ENCODE results near the gene PATJ.

The PATJ gene

GRCh38 chr1:62062087-62062486 is 319.8 kb downstream of the PATJ start:
- no peak for DNase-seq
- intact Hi-C loops (cut with DNase I): no loop called here

- DNase-seq: peak in 9 of 42 donors; percentile 7 to 60 (median 26)
These were observed 322.6 kb downstream of the PATJ start for GRCh38 chr1:62064829-62065407.

GRCh38 chr1:62066713-62067112 is 324.4 kb downstream of the PATJ start:
- no peak for DNase-seq
- intact Hi-C loops (cut with DNase I): no loop called here

More at GRCh38 chr1:62064829-62065407, 322.6 kb downstream of the PATJ start:
- intact Hi-C loops (cut with DNase I): no loop called here

GRCh38 chr1:62068416-62068843 is 326.1 kb downstream of the PATJ start:
- intact Hi-C loops (cut with DNase I): no loop called here
- no peak for DNase-seq

DNA sequence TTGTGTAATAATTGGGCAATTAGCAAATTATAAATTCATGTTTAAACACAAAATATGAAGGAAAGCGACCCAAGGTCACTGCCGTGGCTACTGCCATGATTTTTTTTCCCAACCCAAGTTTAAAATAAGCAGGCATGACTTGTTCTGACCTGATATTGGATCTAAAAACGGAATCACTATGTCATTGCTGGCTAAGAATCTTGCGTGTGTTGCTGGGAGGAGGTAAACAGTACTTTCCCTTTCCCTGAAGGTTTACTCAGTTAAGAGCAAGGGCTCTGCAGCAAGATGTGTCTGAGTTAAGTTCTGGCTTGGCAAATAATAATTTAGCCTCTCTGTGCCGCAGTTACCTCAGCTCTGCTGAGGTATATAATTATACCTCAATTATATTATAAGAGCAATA is 326.7 kb downstream of the PATJ start:
- no peak for DNase-seq
- intact Hi-C loops (cut with DNase I): no loop called here

- intact Hi-C loops (cut with DNase I): no loop called here
- DNase-seq: peak in 11 of 42 donors; percentile 4 to 49 (median 23)
These were observed 328.2 kb downstream of the PATJ start for GRCh38 chr1:62070384-62071011.

DNA sequence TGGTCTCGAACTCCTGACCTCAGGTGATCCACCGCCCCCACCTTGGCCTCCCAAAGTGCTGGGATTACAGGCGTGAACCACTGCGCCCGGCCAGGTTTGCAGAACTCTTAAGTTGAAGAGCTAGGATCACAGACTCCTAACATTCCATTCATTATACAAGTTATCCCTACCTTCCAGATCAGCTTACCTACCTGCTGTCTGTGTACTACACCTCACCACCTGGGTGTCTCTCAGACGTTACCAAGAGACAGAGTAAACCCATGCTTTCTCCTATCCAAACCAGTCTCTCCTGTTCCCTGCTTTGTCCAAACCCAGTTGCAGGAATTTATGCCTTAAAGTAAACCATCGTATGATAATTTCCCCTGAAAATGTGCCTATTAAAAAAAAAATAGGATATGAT is 329.4 kb downstream of the PATJ start:
- DNase-seq: no peak
- intact Hi-C loops (cut with DNase I): no loop called here

DNA sequence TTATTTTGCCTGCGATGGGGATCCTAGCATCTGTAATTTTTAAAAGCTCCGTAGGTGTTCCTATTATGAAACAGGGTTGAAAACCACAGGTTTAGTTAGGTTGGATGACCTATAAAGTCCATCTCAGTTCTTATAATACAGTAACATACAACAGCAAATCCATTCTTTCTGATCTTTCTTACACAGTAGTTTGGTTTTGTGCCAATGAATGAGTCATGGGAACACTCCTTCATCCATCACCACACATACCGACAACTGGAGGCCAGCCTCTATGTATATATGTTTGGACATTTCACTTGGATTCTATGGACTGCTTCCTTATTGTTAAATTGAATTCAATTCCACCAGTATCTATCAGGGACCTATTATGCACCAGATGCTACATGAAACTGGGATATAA is 334.0 kb downstream of the PATJ start:
- intact Hi-C loops (cut with DNase I): no loop called here
- DNase-seq: no peak

- peak in 2 of 42 donors; percentile 7 to 33 for DNase-seq
- intact Hi-C loops (cut with DNase I): no loop called here
These were observed 335.5 kb downstream of the PATJ start for GRCh38 chr1:62077821-62078220.

- peak in 41 of 42 donors; percentile 6 to 79 (median 56) for DNase-seq
- intact Hi-C loops (cut with DNase I): no loop called here
These were observed 340.4 kb downstream of the PATJ start for GRCh38 chr1:62082456-62083363.

- intact Hi-C loops (cut with DNase I): no loop called here
- DNase-seq: no peak
These were observed 342.1 kb downstream of the PATJ start for GRCh38 chr1:62084310-62084890.

GRCh38 chr1:62088439-62088838 is 346.2 kb downstream of the PATJ start:
- intact Hi-C loops (cut with DNase I): no loop called here
- DNase-seq: no peak

DNA sequence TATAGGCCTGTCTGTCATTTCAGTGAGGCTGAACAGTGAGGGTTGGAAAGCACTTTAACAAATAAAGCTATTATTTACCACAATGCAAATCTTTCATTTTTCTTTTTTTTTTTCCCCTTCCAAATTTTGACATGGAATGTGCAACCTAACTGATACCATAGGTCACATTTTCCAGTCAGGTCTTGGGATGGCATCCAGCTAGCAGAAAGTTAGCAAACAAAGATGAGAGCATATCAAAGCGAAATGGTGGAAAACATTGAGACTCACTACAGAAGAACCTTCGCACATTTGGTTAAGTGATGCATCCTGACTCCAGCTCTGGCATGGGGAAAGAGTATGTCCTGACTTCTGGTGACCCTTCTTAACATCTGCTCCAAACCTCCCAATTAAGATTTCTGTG is 347.3 kb downstream of the PATJ start:
- DNase-seq: no peak
- intact Hi-C loops (cut with DNase I): no loop called here

DNA sequence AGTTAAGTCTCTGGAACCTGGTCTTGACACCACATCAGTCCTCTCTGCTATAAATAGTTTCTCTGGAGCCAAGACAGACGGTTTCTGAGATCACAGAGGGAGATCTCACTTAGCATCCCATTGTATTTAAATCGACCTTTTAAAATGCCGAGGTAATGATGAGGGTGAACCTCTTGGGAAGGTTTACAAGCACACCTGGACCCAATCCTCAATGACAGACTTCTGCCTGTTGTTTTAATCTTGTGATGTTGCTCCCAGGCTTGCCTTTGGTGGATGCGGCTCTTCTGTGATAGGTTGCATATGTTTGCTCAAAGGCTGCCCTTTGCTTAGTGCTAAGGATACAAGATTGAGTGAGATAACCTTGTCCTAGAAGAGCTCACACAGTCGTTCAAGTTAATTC is 347.7 kb downstream of the PATJ start:
- intact Hi-C loops (cut with DNase I): no loop called here
- no peak for DNase-seq

- intact Hi-C loops (cut with DNase I): no loop called here
- DNase-seq: no peak
These were observed 349.8 kb downstream of the PATJ start for GRCh38 chr1:62092110-62092509.

DNA sequence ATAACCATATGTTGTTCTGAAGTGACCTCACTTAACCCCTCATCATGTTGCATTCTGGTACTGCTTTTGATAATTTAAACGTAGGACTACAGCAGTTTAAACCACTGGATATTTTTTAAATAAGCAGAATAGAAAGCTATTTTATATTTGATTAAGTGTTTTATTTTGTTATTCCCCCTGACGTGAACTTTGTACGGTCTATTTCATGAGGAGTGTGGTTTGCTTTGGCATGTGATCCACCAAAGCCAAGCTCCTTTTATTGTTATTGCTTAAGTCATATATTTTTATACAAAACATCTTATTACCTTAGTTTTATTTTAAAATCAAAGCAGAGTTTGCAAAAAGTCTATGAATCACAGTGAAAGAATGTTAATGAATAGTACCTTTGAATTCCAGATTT is 351.0 kb downstream of the PATJ start:
- intact Hi-C loops (cut with DNase I): no loop called here
- no peak for DNase-seq

- intact Hi-C loops (cut with DNase I): no loop called here
- DNase-seq: no peak
These were observed 355.2 kb downstream of the PATJ start for GRCh38 chr1:62097464-62097863.

DNA sequence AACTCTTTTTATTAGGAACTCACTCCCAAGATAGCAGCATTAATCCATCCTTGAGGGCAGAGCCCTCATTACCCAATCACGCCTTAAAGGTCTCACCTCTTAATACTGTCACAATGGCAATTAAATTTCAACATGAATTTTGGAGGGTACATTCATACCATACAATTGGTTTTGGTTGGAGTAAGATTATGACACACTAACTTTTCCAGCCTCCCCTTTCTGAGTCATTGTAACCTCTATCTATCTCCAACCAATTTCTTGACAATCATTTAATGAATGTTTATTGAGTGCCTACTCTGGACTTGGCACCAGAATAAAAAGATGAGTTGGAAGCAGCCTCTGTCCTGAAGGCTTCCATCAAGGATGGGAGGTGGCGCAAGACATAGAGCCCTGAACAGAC is 358.2 kb downstream of the PATJ start:
- intact Hi-C loops (cut with DNase I): no loop called here
- no peak for DNase-seq

GRCh38 chr1:62103846-62104245 is 361.6 kb downstream of the PATJ start:
- intact Hi-C loops (cut with DNase I): no loop called here
- no peak for DNase-seq

GRCh38 chr1:62107923-62108322 is 365.6 kb downstream of the PATJ start:
- intact Hi-C loops (cut with DNase I): no loop called here
- no peak for DNase-seq

All from head of caudate nucleus (tissue), 42 donors.